MCF 10A (cell line): ENCODE measurements around the gene ZFAND3. TPM values are rescaled to one million over a fixed set of nuclear protein-coding genes. Genes with fewer than 3 reads are reported as not detected.

Experiments used
- BruUV-seq: library from RNA; stranded (reverse); fragments of 400-500 nt; replicated peaks from 2 replicates; lab custom pipeline; 2021; lab: Mats Ljungman, UMichigan
- CTCF ChIA-PET: fragments of 300-600 bp; sonication (Branson Sonifier 250); formaldehyde crosslinking; extraction: SDS; loops from one replicate; lab custom pipeline; 2021; ENCODE audit warnings: antibody characterized with exemption, inconsistent platforms; lab: Yijun Ruan, JAX
- POLR2A ChIA-PET: fragments of 300-600, 350-650 bp; sonication (Branson Sonifier 250); formaldehyde crosslinking; extraction: SDS; loops from one replicate; lab custom pipeline; 2020; ENCODE audit warnings: antibody characterized with exemption, inconsistent platforms; lab: Yijun Ruan, JAX
- DNase-seq: peaks from one replicate; pipeline ENCODE4 v3.0.0-alpha.2; 2018; ENCODE audit not compliant: unreplicated experiment
- H3K27ac Mint-ChIP-seq: one replicate; pipeline ENCODE4 v1.8.0; 2022; ENCODE audit warnings: mild to moderate bottlenecking, low read depth, mixed read lengths; ENCODE audit not compliant: unreplicated experiment
- H3K27me3 Mint-ChIP-seq: one replicate; pipeline ENCODE4 v1.8.0; 2022; ENCODE audit warnings: mixed read lengths; ENCODE audit not compliant: insufficient read depth, unreplicated experiment
- H3K36me3 Mint-ChIP-seq: one replicate; pipeline ENCODE4 v1.8.0; 2022; ENCODE audit warnings: mild to moderate bottlenecking, moderate library complexity, mixed read lengths; ENCODE audit not compliant: insufficient read depth, unreplicated experiment
- H3K4me1 Mint-ChIP-seq: one replicate; pipeline ENCODE4 v1.8.0; 2022; ENCODE audit warnings: mixed read lengths; ENCODE audit not compliant: insufficient read depth, unreplicated experiment
- H3K4me3 Mint-ChIP-seq: one replicate; pipeline ENCODE4 v1.8.0; 2022; ENCODE audit warnings: mild to moderate bottlenecking, moderate library complexity, mixed read lengths; ENCODE audit not compliant: unreplicated experiment
- H3K9me3 Mint-ChIP-seq: one replicate; pipeline ENCODE4 v1.8.0; 2022; ENCODE audit warnings: mixed read lengths; ENCODE audit not compliant: unreplicated experiment
- intact Hi-C: fragments of 100-400 bp; cut with micrococcal nuclease; formaldehyde crosslinking; loops from 2 replicates; pipeline ENCODE4 v1.14.1; 2022
- total RNA-seq: library from RNA; stranded (reverse); gene quantifications from 2 replicates; pipeline ENCODE4 v1.2.3, GENCODE V29; 2022
- TF ChIP-seq, protein P1 (sequence below): fragments of 200-600 bp; IDR thresholded peaks from one replicate; pipeline ENCODE4 v1.8.0; 2022; ENCODE audit warnings: antibody characterized with exemption, mild to moderate bottlenecking; ENCODE audit not compliant: unreplicated experiment

ZFAND3 gene
- total RNA-seq, 1 experiment from 2014 or later = 100 TPM

DNA sequence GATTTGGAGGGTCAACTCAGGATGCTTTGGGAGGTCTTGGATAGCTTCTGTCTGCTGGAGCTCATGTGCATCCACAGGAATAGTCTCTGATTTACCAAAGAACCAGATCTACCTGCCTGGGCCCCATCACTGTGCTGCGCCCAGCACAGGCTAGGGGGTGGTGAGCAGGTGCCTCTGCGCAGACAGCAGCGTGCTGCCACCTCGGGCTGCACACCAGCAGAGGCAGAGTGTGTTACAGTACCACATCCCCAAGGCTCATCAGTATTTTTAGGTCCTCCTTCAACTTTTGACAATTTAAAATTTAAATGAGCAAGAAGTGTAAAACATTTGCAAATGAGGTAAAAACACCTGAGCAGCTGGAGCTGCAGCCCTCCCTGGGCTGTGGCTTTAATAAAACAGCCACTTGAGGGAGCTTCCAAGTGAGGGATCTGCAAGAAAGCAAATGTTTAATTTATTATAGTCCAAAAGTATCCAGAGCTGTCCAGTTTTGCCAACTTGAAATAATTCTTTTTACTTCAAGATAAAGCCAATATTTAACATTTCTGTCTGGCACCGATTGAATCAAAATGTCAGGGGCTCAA lies 324.9 kb downstream of the ZFAND3 start:
- Mint-ChIP-seq H3K27ac (no peak overlapping the region), H3K9me3 (no peaks in the 10 kb centered on the region), H3K36me3 (peaks cover 21% of the 10 kb centered on the region), H3K27me3 (no peaks in the 10 kb centered on the region), H3K4me1 (peaks cover 13% of the 10 kb centered on the region), H3K4me3 (no peak overlapping the region)
- no peak for DNase-seq
- ChIA-PET POLR2A (interaction anchor here (0.6 kb wide), 1 partner anchor 331 kb away, joined by 3 read pairs; no protein-coding TSS in a partner anchor), CTCF (interaction anchor here (0.5 to 1.3 kb wide), 4 partner anchors 112 to 728 kb away, joined by 3 read pairs; no protein-coding TSS in a partner anchor)
- BruUV-seq = no TSS peak
- TF ChIP-seq, protein P1, sequence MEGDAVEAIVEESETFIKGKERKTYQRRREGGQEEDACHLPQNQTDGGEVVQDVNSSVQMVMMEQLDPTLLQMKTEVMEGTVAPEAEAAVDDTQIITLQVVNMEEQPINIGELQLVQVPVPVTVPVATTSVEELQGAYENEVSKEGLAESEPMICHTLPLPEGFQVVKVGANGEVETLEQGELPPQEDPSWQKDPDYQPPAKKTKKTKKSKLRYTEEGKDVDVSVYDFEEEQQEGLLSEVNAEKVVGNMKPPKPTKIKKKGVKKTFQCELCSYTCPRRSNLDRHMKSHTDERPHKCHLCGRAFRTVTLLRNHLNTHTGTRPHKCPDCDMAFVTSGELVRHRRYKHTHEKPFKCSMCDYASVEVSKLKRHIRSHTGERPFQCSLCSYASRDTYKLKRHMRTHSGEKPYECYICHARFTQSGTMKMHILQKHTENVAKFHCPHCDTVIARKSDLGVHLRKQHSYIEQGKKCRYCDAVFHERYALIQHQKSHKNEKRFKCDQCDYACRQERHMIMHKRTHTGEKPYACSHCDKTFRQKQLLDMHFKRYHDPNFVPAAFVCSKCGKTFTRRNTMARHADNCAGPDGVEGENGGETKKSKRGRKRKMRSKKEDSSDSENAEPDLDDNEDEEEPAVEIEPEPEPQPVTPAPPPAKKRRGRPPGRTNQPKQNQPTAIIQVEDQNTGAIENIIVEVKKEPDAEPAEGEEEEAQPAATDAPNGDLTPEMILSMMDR = no peak
- intact Hi-C loops = no loop called here

DNA sequence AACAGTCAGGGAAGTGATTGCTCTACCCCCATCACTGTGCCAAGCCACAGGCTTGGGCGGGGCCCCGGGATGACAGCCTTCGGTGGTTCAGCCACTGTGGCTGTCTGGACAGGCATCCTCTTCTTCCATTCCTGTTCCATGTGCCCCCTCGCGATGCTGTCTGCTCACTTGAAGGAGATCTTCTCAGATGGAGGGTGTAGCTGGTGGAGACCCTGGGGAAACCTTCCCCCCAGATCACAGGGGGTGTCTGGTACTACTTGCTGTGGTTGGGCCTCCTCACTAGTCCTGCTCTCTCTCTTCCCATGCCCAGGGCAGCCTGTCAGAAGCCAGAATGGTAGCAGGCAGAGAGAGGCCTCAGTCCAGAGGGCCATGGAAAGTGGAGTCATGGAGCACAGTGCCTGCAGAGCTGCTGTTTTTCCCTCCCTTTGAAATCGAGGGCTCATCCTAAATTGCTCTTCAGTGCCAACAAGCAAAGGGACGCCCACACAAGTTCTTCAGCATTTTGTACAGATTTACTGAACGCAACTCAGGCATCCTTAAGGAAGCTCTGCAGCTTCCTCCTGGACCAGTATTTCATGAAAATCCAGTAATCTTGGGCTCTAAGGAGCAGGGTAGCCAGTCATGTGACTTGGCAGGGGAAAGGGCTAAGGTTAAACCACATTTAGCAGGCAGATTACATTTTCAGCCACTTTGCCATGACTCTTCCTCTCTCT lies 326.6 kb downstream of the ZFAND3 start:
- no peak overlapping the region for H3K27ac Mint-ChIP-seq
- BruUV-seq = no TSS peak
- H3K4me1 Mint-ChIP-seq = peaks cover 13% of the 10 kb centered on the region
- CTCF ChIA-PET = no interaction called here
- H3K9me3 Mint-ChIP-seq = no peaks in the 10 kb centered on the region
- intact Hi-C loops = no loop called here
- POLR2A ChIA-PET = interaction anchor here (0.6 kb wide), 1 partner anchor 679 kb away, joined by 4 read pairs; no protein-coding TSS in a partner anchor
- peak; percentile 6 for DNase-seq
- H3K36me3 Mint-ChIP-seq = peaks cover 28% of the 10 kb centered on the region
- no peaks in the 10 kb centered on the region for H3K27me3 Mint-ChIP-seq
- TF ChIP-seq, protein P1 = no peak
- no peak overlapping the region for H3K4me3 Mint-ChIP-seq

DNA sequence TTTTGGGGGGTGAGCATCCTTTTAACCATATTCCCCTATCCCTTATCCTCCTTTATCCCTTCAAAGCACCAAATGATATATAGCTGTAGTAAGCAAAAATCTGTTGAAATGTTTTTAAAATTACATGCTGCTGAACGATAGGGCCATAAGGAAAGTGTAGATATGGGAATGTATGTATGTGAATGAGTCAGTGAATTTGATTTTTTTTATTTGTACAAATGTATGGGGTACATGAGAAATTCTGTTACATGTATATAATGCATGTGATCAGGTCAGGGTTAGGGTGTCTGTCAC lies 327.2 kb downstream of the ZFAND3 start:
- ChIA-PET POLR2A (no interaction called here), CTCF (no interaction called here)
- Mint-ChIP-seq H3K27me3 (no peaks in the 10 kb centered on the region), H3K27ac (no peak overlapping the region), H3K4me1 (peaks cover 13% of the 10 kb centered on the region), H3K4me3 (no peak overlapping the region), H3K36me3 (peaks cover 28% of the 10 kb centered on the region), H3K9me3 (no peaks in the 10 kb centered on the region)
- intact Hi-C loops = no loop called here
- BruUV-seq = no TSS peak
- no peak for DNase-seq
- TF ChIP-seq, protein P1 = no peak

DNA sequence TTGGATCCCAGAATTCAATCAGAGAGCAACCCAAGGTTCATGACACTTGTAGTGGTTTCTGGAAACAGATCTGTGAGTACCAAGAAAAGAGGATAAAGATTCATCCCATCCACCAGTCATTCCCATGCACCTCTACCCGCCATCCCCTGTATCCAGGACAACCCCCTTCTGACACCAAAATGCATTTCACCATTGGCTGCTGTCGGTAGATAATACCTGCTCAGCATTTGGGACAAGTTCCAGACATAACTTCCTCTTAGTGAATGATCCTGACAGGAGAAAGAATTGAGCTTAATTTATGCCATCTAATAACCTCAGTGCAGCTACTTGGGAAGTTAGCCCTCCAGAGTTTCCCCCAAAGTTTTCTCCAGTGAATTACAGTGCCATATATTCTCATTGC lies 329.1 kb downstream of the ZFAND3 start:
- intact Hi-C loops = no loop called here
- BruUV-seq = no TSS peak
- peaks cover 13% of the 10 kb centered on the region for H3K4me1 Mint-ChIP-seq
- no peak overlapping the region for H3K4me3 Mint-ChIP-seq
- DNase-seq = no peak
- POLR2A ChIA-PET = no interaction called here
- peaks cover 40% of the 10 kb centered on the region for H3K36me3 Mint-ChIP-seq
- CTCF ChIA-PET = no interaction called here
- no peaks in the 10 kb centered on the region for H3K9me3 Mint-ChIP-seq
- TF ChIP-seq, protein P1 = no peak
- H3K27me3 Mint-ChIP-seq = no peaks in the 10 kb centered on the region
- no peak overlapping the region for H3K27ac Mint-ChIP-seq
